Prostate gland (tissue), 2 donors: Measurements from ENCODE around the gene LXN.

Experiments
- CTCF ChIP-seq, 4 experiments: fragments of 200-600 bp in 2 of 4; fragments of 450-650 bp in 2 of 4; sonication (generic) in 2 of 4; IDR thresholded peaks; 1 replicate in 3 of 4; 2 replicates in 1 of 4; pipeline ENCODE4 v1.5.1; 2016 to 2019; ENCODE audit warnings: antibody characterized with exemption in 4 of 4, mild to moderate bottlenecking in 2 of 4, moderate library complexity in 2 of 4
- POLR2AphosphoS5 ChIP-seq: sonication (generic); formaldehyde crosslinking; IDR thresholded peaks from one replicate; pipeline ENCODE4 v1.6.1; 2017; ENCODE audit warnings: antibody characterized with exemption

- TF ChIP-seq POLR2AphosphoS5, result no peak
- TF ChIP-seq CTCF (IDR thresholded peaks at IDR 0.05), result no peak
These were observed 31.8 kb downstream of the LXN start for GRCh38 chr3:158640646-158641045.
